ENCODE results near the gene ARNT2.
"Not testable (repeated sequence)": the region's sequence is repeated elsewhere in the genome, so short reads cannot be mapped to it uniquely, and the experiment has no call there.

Gene ARNT2

DNA sequence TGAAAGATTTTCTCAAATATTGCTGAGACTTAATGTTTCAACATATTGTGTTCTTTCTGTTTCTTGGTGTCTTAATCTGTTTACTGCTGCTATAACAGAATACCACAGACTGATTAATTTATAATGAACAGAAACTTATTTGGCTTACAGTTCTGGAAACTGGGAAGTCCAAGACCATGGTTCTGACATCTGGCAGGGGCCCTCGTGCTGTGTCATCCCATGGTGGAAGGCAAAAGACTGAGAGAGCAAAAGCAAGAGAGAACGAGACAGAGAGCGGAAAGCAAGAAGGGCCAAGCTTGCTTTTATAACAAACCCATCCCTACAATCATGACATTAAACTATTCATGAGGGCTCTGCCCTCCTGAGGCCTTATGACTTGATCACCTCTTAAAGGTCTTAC is 88.7 kb downstream of the ARNT2 start:
- no peak for DNase-seq

DNA sequence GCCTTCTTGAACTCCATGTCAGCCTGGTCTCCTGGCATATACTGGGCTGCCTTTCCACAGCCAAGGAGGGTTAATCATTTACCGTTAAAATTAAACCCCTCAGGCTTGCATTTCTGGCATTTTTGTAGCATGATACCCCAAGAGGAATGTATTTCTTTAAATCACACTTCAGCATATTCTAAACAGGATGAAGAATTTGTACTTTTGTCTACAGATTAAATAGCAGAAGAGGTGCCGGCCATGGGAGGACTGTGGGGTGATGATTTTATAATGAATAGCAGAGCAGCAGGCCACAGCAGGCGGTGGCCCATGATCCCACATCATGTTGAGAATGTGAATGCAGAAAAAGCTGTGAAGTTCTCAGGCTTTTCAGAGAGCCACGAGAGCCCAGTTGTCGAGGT is 90.2 kb downstream of the ARNT2 start:
- DNase-seq: no peak

DNA sequence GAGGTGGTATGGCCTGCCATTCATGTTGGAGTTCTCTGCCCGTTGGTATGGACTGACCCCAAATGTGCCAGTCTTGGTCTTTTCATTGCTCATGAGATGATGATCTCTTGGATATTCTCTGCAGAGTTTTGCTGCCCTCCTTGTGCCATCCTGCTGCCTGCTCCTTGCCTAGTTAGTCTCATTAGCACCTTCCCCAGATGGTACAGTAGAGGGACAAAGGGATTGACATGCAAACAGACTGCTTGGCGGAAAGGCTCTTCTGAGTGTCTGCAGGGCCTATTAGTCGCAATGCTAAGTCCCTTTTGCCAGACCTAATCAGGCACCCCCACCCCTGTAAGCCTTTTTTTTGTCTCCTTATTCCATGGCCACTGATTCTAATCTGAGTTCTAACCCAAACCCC is 90.6 kb downstream of the ARNT2 start:
- no peak for DNase-seq

DNA sequence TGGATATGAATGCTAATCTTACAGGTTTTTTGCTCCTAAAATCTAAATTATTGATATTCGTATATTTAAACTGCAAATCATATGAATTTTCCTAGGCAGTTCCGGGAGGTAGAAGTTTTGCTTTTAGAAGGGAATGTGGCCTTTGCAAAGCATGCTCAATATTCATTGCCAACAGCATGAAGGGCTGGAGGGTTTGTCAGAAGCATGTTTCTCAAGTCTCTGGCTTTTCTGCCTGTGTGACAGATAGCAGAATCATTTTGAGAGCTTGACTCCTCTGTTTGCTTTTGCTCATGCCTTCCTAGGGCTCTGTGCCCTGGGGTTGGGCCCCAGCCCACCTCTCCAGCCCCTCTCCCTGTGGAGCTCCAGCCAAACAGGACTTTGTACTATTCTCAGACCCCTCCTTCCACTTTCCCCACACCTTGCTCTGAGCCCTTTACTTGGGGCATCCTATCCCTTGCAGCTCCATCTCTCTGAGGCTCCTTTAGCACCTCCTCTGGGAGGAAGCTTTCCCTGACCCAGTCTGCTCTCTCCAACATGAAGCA is 91.3 kb downstream of the ARNT2 start:
- DNase-seq: no peak

DNA sequence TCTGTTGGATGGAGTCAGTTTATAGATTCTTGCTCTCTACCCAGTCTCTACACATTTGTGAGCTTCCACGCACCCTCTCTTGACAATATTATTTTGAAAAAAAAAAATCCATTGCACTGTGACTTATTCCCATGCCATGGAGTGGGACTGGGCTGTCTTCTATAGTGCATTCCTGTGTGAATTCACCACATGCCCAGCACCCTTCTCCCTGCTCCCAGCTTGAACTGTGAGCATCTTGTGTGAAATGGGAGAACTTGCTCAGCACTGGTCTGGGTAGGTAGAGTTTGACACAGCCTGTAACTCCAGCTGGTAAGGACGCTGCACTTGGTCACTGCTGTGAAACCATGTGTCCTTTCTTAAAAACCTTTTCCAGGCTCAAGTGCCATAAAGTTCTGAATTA is 91.9 kb downstream of the ARNT2 start:
- no peak for DNase-seq

DNA sequence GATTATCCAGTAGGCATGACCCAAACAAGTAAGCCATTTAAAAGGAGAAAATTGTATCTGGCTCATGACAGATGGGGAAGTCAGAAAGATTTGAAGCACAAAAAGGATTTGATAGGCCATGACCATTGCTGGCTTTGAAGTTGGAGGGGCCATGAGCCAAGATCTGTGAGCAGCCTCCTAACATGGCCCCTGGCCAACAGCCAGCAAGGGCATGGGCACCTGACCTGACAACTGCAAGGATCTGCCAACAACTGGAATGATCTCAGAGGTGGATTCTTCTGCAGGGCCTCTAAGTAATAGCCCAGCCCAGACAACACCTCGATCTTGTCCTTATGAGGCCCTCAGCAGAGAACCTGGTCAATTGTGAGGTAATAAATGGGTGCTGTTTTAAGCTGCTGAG is 93.0 kb downstream of the ARNT2 start:
- DNase-seq: no peak

DNA sequence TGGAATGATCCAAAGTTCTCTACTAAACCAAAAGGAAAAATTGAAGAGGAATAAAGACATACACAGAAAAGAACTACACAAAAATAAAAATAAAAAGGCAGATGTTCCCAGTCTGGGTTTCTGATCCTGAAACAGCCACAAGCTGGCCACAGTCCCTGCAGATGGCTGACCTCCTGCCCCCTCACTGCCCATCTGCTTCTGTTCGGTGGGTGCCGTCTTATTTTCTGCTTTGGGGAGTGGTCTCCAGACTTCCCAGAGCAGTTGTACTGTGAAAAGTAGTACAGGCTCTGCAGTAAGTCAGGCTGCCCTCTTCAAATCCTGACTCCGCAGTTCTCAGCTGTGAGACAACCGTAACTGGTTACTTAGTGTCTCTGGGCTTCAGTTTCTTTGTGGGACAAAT is 94.5 kb downstream of the ARNT2 start:
- no peak for DNase-seq

DNA sequence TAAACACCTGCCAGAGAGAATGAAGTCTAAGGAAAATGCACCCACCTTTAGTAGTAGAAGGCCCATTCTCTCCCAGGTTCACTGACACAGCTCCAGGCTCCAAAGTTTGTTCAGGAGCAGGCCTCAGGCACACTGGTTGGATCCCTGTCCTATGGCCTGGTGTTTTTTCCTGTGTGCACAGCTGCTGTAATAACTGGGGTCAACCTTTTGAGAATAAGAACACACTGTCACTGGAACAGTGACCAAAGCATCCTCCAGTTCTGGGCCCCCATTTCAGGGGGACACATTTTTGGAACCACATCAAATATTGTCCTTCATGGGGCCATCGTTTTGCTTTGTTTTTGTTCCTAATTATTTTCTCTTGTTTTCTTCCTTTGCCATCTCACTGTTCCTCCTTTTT is 95.8 kb downstream of the ARNT2 start:
- DNase-seq: no peak

DNA sequence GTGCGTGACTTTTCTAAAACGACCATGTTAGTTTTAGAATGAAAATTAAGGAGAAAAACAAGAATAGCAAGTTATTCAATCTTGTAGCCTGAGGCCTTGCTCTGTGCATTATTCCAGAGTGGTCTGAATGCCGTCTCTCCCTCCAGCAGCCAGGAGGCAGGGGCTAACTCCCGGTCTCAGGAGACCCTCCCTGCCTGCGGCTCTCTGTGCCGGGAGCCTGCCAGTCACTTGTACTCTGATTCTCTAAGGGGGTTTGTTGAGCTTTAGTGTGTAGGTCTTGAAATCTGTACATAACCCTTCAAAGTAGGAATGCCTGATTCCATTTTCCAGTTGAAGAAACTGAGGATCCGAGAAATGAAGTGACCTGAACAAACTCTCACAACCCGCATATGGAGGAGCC is 97.3 kb downstream of the ARNT2 start:
- DNase-seq: no peak

DNA sequence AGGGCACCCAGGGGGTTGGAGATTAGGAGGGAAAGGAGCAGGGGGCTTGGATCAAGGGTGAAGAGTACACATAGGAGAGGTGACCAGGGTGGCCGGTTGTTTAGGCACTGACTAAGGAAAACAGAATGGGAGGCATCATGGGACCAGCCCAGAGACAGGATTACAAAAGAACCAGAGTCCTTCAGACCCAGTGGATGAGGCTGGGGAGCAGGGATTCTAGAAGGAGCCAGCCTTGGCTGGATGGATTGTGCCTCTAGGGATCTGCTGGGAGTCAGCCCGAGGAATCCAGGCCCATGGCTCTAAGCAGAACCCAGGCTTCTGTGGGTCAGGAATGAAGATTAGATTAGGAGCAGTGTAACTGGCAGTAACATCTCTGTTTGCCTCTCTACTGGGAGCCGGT is 98.6 kb downstream of the ARNT2 start:
- no peak for DNase-seq

DNA sequence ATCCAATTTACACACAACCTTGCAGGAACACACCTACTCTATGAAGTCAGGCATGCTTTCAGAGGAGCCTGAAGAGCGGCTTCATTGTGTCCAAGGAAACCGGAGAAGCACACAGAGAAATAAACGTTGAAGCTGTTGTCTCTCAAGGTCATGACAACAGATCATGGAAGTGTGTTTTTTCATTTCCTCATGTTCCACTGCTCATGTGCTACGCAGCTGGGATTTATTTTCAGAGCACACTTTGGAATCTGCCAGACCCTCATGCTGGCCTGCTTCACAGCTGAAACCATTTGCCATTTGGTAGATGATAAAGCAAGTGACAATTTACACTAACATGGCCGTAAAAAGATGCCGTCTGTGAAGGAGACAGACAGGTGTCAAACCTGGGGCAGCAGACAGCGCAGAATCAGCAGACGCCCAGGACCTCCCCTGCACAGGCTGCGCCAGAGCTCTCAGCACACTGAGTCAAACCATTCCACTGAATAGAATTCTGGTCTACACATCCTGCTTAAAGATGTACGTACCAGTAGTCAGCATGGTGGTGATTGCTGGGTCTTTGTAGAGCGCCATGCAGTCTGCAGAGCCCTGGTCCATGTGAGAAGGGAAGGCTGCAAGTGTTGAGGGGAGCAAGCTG is 99.3 kb downstream of the ARNT2 start:
- no peak for DNase-seq

DNA sequence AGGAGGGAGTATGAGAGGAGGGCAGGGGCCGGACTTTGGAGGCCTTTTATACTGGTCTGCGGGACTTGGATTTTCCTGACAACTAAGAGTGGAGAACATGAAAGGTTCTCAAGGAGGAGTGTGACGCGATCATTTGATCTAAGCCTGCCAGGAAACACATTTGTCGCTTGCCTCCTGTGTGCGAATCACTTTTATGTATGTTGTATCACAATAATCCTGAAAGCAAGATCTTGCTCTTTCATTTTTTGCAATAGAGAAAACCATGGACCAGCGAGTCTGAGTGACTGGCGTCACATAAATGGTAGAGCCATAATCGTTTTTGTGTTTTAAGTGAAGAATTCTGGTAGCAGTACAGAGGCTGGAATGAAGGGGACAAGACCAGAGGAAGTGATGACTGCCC is 100.7 kb downstream of the ARNT2 start:
- no peak for DNase-seq

DNA sequence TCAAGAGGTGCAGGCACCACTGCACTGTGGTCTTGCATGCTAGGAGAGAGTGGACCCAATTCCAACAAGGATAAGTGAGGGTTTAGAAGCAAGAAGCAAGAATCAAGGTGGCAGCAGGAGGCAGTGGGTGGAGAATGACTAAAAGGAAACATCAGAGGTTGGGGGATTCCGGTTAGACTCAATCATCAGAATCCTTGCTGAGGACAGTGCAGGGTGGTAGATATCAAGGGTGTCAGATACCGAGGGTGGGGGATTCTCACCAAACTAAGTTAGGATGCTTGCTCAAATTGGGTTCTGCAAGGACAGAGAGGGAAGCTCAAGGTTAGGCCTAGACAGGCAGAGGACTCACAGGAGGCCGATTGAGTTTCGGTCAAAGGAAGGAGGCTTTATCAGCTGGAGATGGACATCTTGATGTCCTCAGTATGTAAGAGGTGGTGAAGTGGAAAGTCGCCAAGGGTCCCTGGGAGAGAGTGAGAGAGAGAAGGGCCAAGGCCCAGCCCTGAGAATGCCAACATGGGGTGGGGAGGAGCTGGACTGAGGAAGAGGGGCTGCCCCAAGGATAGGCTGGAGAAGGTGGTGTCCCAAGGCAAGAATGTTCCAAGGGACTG is 102.2 kb downstream of the ARNT2 start:
- no peak for DNase-seq

DNA sequence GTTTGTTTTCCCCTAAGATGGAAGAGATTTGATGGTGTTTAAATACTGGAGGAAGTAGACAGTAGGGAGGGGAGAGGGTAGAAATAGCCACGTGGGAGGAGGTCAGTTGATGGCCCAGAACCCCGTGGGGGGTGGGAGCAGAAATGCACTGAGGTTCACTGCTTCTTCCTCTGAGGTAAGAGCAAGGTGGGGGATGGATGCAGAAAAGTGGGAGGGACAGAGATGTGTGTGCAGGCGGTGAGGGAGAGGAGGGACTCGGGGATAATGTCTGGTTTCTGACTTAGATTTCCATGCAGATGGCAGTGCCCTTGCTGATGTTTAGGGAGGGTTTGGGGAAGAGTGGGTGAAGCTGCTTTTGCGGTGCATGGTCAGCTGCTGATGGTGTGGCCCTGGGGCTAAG is 102.9 kb downstream of the ARNT2 start:
- DNase-seq: no peak

DNA sequence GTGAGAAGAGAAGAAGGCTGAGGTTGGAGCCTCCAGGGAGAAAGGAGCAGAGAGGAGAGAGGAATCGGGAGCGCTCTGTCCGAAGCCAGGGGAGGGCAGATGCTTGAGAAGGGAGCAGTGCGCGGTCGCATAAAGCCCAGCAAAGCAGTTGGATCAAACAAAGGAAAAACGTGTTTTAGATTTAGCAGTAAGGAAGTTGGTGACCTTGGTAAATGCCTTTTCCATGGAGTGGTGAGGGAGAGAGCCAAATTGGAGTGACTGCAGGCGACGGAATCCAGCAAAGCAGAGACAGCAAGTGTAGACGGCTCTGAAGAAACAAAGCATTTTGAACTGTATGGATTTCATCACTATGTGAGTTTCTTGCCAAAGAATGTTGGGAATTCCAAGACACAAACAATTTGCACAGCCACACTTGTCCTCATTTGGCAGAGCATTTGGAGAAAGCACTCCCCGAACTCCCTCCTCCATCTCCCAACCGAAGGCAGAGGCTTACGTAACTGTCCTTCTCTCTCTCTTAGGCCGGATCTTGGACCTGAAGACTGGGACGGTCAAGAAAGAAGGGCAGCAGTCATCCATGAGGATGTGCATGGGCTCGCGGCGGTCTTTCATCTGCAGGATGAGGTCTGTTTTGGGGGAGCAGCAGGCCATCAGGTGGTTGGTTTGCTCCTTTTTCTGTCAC is 103.6 kb downstream of the ARNT2 start:
- DNase-seq: no peak

DNA sequence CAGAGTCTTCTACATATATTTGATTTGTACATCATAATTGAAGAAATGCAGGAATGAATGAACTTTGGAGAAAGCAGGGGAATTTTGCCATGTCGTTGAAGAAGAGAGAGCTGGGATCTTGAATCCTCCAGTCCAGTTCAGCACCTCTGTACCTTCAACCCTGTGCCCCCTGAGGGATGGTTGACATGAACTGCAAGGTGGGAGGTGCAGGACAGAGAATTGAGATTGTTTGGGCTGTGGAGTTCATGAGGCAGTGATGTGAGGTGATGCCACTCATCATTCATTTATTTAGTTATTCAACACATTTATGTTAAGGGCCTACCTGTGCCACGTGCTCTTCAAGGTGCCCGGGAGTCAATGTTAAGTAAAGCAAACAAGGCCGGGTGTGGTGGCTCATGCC is 104.6 kb downstream of the ARNT2 start:
- DNase-seq: no peak

DNA sequence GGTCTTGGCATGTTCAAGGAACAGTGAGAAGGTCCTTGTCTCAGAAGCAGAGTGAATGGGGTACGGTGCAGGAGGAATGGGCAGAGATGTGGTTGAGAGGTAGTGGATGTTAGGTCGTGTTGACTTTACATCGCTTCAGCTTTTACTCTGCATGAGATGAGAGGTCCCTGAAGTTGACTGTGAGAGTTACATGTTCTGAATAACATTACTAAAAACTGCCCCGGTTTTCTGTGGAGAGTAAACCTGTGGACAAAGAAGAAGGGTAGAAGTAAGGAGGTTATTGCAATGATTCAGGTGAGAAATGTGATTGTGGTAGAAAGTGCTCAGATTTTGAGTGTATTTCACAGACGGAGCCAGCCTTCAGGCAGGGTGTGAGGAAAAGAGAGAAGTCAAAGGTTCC is 105.6 kb downstream of the ARNT2 start:
- DNase-seq: no peak

DNA sequence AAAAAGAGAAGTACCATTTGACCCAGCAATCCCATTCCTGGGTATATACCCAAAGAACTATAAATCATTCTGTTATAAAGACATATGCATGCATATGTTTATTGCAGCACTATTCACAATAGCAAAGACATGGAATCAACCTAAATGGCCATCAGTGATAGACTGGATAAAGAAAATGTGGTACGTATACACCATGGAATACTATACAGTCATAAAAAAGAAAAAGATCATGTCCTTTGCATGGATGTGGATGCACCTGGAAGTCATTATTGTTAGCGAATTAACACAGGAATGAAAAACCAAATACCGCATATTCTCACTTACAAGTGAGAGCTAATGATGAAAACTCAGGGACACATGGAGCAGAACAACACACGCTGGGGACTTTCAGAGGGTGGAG is 106.8 kb downstream of the ARNT2 start:
- DNase-seq: not testable (repeated sequence)

DNA sequence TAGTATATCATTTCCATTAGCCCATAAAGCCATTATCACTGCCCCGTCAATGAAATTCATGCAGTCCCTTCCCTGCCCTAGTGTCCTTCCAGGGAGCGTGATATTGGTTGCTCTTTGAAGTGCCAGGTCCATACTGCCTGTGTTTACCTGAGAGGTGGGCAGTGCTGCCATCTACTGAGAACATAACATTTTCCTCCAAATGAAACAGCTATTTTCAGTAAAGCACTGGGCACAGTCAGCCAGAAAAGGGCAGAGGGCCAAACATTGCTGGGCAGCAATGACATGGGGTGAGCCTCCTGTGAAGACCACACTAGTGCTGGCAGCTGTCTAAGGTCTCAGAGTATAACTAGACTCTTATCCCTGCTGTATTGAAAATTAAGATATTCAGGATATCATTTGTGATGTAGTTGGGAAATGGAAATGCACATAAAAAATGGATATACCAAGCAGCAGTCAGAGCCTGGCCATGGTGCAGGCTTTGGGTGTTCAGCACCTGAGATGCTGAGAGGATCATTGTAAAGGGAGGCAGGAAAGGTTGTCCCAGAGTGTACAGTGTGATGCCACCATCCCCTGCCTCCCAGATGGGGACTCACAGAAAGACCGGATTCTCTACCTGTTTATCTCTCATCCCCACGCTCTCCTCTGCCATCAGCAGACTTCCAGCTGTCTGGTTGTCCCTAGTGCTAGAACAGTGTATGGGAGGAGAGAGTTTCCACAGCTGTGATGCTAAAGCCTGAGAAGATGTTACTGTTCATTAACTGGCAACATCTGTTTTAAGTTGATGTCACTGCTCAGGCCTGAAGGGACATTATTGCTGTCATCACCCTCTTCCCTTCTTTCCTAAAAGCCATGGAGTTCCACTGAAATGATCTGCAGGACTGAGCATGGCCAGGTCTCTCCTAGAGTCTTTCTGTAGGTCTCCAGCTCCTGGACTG is 108.8 kb downstream of the ARNT2 start:
- no peak for DNase-seq

DNA sequence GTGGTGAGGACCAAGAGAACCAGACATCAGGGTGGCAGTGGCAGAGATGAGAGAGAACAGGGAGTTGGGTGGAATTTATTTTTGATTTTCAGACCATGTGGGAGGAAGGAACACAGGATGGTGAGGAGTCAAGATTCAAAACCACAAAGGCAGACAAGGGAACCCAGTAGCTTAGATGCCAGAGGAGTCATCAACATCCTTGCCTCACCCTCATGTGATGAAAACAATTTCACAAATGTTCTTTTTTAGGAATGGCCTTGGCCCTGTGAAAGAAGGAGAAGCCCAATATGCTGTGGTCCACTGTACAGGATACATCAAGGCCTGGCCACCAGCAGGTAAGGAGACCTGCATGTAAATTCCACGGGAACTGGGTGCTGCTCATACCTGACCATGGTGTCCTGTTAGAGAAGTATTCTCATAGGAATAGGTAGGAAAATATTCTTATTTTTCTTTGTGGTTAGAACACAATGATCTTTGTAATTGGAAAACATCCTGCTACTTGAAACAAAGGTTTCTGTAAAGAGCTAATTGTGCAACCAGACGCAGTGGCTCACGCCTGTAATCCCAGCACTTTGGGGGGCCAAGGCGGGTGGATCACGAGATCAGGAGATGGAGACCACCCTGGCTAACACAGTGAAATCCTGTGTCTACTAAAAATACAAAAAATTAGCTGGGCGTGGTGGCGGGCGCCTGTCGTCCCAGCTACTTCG is 110.0 kb downstream of the ARNT2 start:
- DNase-seq: no peak

DNA sequence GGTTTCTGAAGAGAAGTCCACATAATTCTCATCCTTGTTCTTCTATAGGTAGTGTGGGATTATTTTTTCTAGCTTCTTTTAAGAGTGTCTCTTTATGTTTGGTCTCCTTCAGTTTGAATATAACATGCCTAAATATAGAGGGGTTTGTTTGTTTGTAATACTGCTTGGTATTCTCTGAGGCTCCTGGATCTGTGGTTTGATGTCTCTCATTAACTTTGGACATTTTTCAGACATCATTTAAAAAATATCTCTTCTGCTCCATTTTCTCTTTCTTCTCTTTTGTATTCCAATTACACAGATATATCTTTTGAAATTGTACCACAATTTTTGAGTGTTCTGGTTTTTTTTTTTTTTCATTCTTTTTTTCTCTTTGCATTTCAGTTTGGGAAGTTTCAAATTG is 113.1 kb downstream of the ARNT2 start:
- DNase-seq: no peak

DNA sequence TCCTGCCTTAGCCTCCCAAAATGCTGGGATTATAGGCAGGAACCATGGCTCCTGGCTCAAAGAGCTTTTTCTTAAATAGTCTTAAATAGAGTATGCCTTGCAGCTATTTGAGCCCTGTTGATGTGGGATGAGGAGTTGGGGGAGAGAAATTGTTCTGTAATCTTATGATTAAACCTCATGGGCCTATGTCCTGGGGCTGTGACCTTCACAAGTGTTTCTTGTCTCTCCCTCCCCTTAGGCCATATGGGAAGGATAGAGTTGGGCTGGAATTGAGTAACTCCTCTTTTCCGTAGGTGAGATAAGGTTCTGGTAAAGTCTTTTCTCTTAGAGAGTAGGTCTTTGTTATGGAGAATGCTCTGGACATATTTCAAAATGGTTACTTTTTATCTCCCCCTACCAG is 114.3 kb downstream of the ARNT2 start:
- DNase-seq: no peak

DNA sequence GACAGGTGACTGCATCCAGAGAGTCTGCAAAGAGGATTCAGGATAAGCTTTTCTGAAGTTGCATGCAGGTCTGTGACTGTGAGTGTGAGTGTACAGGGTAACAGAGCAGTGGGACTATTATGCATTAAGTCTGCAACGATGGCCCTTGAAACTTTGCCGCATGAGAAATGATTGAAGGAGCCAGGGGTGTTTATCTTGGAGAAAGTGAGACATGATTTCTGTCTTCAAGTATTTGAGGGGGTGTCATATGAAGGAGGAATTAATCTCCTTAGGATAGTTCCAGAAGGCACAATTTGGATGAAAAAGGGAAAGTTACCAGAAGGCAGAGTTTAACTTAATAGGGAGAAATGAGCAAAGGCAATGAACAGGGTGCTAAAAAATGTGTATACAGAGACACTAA is 119.6 kb downstream of the ARNT2 start:
- DNase-seq: no peak

Data from activated CD4-positive, alpha-beta T cell treated with anti-CD3 and anti-CD28 coated beads, Interleukin-2, amount 50 U/mL, for 1 hour (primary cell).